Lung (tissue), 12 donors: ENCODE data around the gene HILPDA. TPM values are rescaled to one million over a fixed set of nuclear protein-coding genes. Genes with fewer than 3 reads are reported as not detected.
A peak's percentile ranks its signal among the peaks of the same experiment; 100 is the strongest.

Experiments
- ATAC-seq: fragments of 200-7000 bp; cut with Tn5 transposase; one replicate; pipeline ENCODE4 v1.9.1; 2020; ENCODE audit warnings: moderate number of reproducible peaks; ENCODE audit not compliant: insufficient read depth, low FRiP score
- DNase-seq, 3 donors: peaks; one replicate each; pipeline ENCODE4 v3.0.0-alpha.2; 2013 to 2017
- H3K27ac ChIP-seq, 2 donors: one replicate each; pipeline ENCODE4 v1.5.1; 2013; ENCODE audit warnings: mild to moderate bottlenecking in 2 of 2, moderate library complexity in 2 of 2, control low read depth in 1 of 2, inconsistent platforms in 1 of 2, low read depth in 1 of 2, low read length in 1 of 2
- H3K27me3 ChIP-seq, 3 donors: one replicate each; pipeline ENCODE4 v1.5.1; 2013; ENCODE audit warnings: low read length in 2 of 3; ENCODE audit not compliant: control insufficient read depth in 3 of 3, insufficient read depth in 3 of 3
- H3K36me3 ChIP-seq, 4 donors: one replicate each; pipeline ENCODE4 v1.5.1; 2013; ENCODE audit warnings: low read length in 4 of 4, mild to moderate bottlenecking in 1 of 4, moderate library complexity in 1 of 4; ENCODE audit not compliant: control insufficient read depth in 4 of 4, insufficient read depth in 4 of 4
- H3K4me1 ChIP-seq, 5 donors: one replicate each; pipeline ENCODE4 v1.5.1; 2013; ENCODE audit warnings: low read length in 5 of 5, mild to moderate bottlenecking in 2 of 5, moderate library complexity in 1 of 5; ENCODE audit not compliant: control insufficient read depth in 5 of 5, insufficient read depth in 5 of 5
- H3K4me3 ChIP-seq: one replicate; pipeline ENCODE4 v1.5.1; 2013; ENCODE audit warnings: mild to moderate bottlenecking, control low read depth, moderate library complexity
- H3K9ac ChIP-seq, 2 donors: one replicate each; pipeline ENCODE4 v1.5.1; 2013; ENCODE audit warnings: low read length in 2 of 2, control low read depth in 1 of 2; ENCODE audit not compliant: insufficient read depth in 1 of 2
- H3K9me3 ChIP-seq, 4 donors: one replicate each; pipeline ENCODE4 v1.5.1; 2013; ENCODE audit warnings: low read length in 3 of 4, mild to moderate bottlenecking in 1 of 4, moderate library complexity in 1 of 4; ENCODE audit not compliant: control insufficient read depth in 4 of 4, insufficient read depth in 3 of 4
- CTCF ChIP-seq: IDR thresholded peaks from 2 replicates; pipeline ENCODE4 v1.5.1; 2012; ENCODE audit warnings: mild to moderate bottlenecking; ENCODE audit errors: control extremely low read depth, extremely low read depth
- WGBS, 2 donors: extraction: QIAGEN DNeasy Blood & Tissue Kit; methylation state at CpG; one replicate each; pipeline ENCODE4 v1.1.7; 2013; 5-methylcytosine and 5-hydroxymethylcytosine counted together
- polyA plus RNA-seq, 2 donors: library from polyadenylated mRNA; stranded (reverse); fragments of 200-250 nt; gene quantifications; one replicate each; pipeline ENCODE4 v1.2.1, GENCODE V29; 2013
- total RNA-seq, 2 donors: library from RNA; depleted of rRNA in 1 of 2; stranded (reverse); fragments of >200 nt in 1 of 2; gene quantifications; one replicate each; pipeline ENCODE4 v1.2.1, GENCODE V29; 2014 to 2021
- donor health status: control.
- donor health status: control.
- donor health status: Bipolar disorder and iron deficiency.
- donor health status: healthy.
- donor health status: DM: yes; HTN: yes; CAD: no.

HILPDA gene
- total and polyA plus RNA-seq, 4 donors = 6.6 to 61.9 (median 13.2) TPM

GRCh38 chr7:128435327-128435686 is 20.4 kb upstream of the HILPDA start:
- no peak overlapping the region for H3K9ac ChIP-seq
- DNase-seq (peak in 2 of 3 donors; percentile 61 to 64), ATAC-seq (no peak)
- H3K9me3 ChIP-seq = peaks cover 0 to 2% (median 0%) of the 10 kb centered on the region in 4 donors
- 54 to 77% methylated on average over 3 of the region's 3 CpGs for WGBS, 2 donors
- H3K4me3 ChIP-seq = no peak overlapping the region
- TF ChIP-seq CTCF = no peak
- no peak overlapping the region for H3K27ac ChIP-seq
- H3K27me3 ChIP-seq = no peaks in the 10 kb centered on the region
- peaks cover 0 to 15% (median 0%) of the 10 kb centered on the region in 5 donors for H3K4me1 ChIP-seq
- no peaks in the 10 kb centered on the region for H3K36me3 ChIP-seq

DNA sequence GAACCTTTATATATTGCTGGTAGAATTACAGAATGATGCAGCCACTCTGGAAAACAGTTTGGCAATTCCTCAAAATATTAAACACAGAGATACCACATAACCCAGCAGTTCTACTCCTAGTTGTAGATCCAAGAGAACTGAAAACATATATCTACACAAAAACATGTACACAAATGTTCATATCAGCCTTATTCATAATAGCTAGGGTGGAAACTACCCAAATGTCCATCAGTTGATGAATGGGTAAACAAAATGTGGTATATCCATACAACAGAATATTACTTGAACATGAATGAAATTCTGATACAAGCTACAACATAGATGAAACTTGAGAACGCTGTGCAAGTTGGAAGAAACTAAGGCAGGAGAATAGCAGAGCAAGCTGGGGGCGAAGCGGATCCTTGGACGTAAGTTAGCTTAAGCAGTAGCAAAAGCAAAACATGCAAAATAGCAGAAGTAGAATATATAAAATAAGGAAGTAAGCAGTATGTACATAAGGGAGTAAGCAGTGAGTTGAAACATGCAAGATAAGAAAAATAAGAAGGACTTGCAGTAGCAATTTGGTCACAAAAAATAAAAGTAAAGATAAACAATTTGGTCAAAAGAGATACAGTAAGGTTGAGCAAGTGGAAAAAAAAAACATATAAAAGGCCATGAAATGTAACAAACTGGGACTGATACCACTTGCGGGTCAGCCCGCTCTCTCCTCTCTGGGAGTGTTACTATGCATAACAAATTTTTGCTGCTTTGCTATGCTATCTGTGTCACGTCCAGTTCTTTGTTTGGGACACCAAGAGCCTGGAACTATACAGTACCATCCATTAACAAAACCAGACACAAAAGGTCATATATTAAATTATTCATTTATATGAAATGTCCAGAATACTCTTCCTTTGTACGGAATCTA is 18.0 kb upstream of the HILPDA start:
- H3K4me3 ChIP-seq = no peak overlapping the region
- 55 to 86% methylated on average over 8 of the region's 8 CpGs for WGBS, 2 donors
- H3K36me3 ChIP-seq = no peaks in the 10 kb centered on the region
- ATAC-seq = no peak
- H3K4me1 ChIP-seq = peaks cover 0 to 15% (median 0%) of the 10 kb centered on the region in 5 donors
- no peak for TF ChIP-seq CTCF
- no peak for DNase-seq
- no peaks in the 10 kb centered on the region for H3K27me3 ChIP-seq
- H3K27ac ChIP-seq = no peak overlapping the region
- no peak overlapping the region for H3K9ac ChIP-seq
- peaks cover 0 to 2% (median 0%) of the 10 kb centered on the region in 4 donors for H3K9me3 ChIP-seq

DNA sequence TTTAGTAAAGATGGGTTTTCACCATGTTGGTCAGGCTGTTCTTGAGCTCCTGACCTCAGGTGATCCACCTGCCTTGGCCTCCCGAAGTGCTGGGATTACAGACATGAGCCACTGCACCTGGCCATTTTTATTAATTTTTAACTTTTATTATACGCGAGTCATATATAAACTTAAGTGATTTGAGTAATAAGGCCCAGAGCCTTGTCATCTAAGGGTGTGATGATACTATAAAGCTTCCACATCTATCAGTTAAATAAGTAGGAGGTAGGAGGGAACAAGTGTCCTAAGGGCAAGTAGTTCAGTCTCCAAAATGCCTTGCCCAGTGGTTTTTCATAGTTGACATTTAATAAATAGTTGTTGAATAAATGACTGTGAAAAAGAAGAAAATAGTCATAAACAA is 13.3 kb upstream of the HILPDA start:
- ATAC-seq = no peak
- H3K27ac ChIP-seq = no peak overlapping the region
- no peaks in the 10 kb centered on the region for H3K27me3 ChIP-seq
- no peak overlapping the region for H3K9ac ChIP-seq
- peaks cover 0 to 4% (median under 1%) of the 10 kb centered on the region in 4 donors for H3K9me3 ChIP-seq
- WGBS, 2 donors = 91 to 94% methylated on average over 3 of the region's 3 CpGs
- peaks cover 0 to 3% (median 0%) of the 10 kb centered on the region in 5 donors for H3K4me1 ChIP-seq
- TF ChIP-seq CTCF = no peak
- H3K4me3 ChIP-seq = no peak overlapping the region
- no peak for DNase-seq
- H3K36me3 ChIP-seq = no peaks in the 10 kb centered on the region
